GM12873 (cell line): ENCODE data around the gene HARBI1.

ENCODE experiments used
- TF ChIP-seq, protein P1 (sequence below): IDR thresholded peaks from 2 replicates; pipeline ENCODE4 v1.5.1; 2012; ENCODE audit warnings: low read depth, mild to moderate bottlenecking, moderate library complexity, low read length, control low read depth; ENCODE audit not compliant: insufficient read depth; ENCODE audit errors: missing control alignments

Gene HARBI1

DNA sequence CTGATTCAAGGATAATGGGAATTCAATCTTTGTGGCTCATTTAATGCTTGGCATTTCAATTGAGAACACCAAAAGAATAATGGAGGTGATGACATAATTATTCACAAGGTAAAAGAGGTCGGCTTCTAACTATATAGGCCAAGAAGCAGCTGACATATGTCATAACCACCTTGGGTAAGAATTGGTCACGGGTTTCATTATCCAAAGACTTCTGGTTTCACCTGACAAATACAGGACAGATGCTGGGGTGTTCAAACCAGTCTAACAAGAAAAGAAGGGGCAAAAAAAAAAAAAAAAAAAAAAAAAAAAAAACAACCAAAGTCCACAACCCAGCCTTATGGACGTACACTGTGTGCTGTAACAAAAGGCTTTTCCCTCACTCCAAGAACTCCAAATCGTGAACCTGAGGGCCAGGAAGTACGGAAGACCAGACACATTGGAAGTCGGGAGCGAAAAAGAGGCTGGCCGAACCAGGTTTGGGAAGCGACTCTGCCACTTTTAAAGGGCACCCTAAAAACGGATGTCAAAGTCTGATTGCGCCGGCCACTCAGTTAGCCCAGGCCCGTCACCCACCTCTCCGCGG lies 385 bp downstream of the HARBI1 start:
- TF ChIP-seq, protein P1, sequence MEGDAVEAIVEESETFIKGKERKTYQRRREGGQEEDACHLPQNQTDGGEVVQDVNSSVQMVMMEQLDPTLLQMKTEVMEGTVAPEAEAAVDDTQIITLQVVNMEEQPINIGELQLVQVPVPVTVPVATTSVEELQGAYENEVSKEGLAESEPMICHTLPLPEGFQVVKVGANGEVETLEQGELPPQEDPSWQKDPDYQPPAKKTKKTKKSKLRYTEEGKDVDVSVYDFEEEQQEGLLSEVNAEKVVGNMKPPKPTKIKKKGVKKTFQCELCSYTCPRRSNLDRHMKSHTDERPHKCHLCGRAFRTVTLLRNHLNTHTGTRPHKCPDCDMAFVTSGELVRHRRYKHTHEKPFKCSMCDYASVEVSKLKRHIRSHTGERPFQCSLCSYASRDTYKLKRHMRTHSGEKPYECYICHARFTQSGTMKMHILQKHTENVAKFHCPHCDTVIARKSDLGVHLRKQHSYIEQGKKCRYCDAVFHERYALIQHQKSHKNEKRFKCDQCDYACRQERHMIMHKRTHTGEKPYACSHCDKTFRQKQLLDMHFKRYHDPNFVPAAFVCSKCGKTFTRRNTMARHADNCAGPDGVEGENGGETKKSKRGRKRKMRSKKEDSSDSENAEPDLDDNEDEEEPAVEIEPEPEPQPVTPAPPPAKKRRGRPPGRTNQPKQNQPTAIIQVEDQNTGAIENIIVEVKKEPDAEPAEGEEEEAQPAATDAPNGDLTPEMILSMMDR, result no peak

DNA sequence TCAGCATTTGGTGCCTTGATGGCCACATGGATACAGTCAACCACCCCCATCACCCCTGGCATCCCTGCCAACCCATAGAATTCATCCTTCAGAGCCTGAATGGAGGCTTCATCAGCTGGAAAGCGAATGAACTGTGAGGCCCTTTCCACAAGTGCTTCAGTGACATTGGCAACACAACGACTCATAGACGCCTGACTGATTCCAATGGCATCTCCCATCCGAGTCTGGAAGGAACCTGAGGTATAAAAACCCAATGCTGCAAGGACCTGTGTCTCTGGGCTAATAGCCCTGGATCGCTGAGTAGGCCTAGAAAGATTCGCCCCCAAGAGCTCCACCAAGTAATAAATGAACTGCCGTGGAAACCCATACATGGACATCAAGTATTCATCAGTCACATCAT lies 1.3 kb downstream of the HARBI1 start:
- TF ChIP-seq, protein P1, result no peak

DNA sequence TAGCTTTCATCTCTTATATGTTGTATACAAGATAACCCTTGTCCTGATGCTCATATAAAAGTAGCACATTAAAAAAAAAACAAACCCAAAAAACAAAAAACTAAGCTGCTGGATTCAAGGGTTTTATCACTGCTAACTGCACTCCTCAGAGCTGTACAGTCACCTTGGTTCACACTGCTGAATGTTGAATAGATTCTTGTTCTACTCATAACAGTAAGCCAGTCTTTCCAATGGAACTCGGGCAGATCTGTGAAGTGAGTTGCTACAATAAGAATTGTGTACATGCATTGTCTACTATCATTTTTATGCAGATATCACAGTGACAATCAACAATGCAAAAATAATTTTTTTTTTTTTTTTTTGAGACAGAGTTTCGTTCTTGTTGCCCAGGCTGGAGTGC lies 4.7 kb downstream of the HARBI1 start:
- TF ChIP-seq, protein P1, result no peak

DNA sequence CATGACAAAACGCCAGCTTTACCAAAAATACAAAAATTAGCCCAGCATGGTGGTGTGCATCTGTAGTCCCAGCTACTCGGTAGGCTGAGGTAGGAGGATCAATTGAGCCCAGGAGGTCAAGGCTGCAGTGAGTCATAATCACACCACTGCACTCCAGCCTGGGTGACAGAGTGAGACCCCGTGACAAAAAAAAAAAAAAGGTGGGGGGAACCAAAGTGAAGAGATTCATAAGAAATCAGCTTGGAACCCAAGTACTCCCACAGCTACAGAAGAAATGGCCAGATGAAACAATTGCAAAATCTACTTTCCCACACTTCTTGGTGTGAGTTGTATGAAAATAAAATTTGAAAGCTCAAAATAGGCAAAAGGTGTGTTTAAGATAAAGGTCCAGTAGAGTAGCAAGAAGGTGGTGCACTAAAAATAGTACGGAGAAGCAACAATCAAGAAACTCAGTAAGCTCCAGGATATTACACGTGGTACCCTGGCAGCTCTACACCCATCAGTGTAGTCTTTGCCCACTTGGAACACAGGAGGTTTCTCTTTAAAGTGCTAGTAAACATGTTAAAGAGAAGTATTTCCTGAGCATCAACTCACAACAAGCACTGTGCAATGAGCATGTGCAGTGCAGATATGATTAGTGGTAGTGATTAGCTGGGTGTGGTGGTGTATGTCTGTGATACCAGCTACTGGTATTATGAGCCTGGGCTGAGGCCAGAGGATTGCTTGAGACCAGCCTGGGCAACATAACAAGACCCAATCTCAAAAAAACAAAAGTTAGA lies 5.3 kb downstream of the HARBI1 start:
- TF ChIP-seq, protein P1, result no peak

DNA sequence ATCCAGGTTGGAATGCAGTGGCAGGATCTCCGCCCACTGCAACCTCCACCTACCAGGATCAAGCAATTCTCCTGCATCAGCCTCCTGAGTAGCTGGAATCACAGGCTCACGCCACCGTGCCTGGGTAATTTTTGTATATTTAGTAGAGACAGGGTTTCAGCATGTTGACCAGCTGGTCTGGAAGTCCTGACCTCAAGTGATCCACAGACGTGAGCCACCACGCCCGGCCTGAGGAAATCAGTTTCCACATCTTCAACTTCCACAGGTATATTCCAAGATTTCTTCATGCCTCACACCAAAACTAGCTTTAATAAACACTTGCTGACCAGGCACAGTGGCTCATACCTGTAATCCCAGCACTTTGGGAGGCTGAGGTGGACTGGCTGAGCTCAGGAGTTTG lies 7.6 kb downstream of the HARBI1 start:
- TF ChIP-seq, protein P1, result no peak

DNA sequence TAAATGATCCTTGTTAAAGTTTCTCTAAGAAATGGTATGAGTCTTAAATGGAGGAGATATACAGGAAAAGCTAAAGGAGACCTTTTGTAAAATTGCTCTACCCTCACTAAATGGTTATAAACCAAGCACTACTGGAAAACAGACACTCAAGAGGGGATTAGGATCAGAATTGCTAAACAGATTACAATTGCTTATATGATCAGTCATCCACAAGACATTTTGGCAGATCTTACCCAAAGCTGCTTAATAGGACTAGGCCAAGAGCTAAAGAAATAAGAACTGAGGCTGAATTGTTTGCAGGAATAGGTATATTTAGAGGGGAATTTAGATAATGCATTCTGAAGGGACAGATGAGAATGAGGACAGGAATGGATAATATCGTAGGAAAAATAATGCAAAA lies 9.5 kb downstream of the HARBI1 start:
- TF ChIP-seq, protein P1, result no peak

DNA sequence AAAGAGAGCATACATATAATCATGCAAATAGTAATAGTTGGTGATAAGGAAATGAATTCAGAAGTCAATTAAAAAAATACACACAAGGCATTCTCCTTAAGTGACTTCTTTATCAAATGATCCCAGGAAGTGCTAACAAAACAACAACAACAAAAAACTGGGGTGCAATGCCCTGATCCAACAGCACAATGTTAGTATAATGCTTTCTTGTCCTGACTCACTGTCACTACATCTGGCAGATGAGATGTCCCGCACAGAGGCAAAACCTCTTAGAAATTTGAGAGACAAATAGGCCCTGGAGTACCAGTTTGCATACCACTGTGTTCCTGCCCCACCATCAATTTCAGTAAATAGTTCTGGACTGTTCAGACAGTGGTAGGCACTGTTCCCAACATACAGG lies 12.2 kb downstream of the HARBI1 start:
- TF ChIP-seq, protein P1, result no peak
